NCI-H2196 (cell line): ENCODE results near the gene MACROD2.

Experiments
- DNase-seq: peaks from one replicate; lab custom pipeline; 2025; ENCODE audit not compliant: unreplicated experiment; lab: John Stamatoyannopoulos, UW

The MACROD2 gene

GRCh38 chr20:14632906-14633305 is 637.6 kb downstream of the MACROD2 start:
- DNase-seq = no peak

- DNase-seq = no peak
Measured at GRCh38 chr20:14633507-14633906, 638.2 kb downstream of the MACROD2 start.

DNA sequence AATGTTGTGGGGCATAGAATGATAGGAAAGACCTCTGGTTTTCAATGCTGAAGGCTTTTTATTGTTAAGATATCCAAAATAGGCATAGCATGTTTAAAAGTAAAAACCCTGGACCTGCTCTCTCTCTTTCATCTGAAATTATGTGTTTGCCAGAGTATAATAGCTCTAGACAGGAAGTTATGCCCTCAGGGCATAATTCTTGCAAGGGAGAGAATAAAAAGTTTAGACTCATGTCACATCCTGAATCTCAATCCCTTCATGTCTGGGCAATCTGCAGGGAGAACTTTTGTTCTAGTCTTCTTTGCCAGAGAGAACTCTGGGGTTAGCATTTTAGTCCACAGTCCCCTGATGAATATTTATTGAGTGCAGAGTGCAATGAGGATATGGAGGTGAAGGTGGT is 639.3 kb downstream of the MACROD2 start:
- DNase-seq = no peak

- DNase-seq = no peak
Measured at GRCh38 chr20:14637441-14637840, 642.1 kb downstream of the MACROD2 start.

DNA sequence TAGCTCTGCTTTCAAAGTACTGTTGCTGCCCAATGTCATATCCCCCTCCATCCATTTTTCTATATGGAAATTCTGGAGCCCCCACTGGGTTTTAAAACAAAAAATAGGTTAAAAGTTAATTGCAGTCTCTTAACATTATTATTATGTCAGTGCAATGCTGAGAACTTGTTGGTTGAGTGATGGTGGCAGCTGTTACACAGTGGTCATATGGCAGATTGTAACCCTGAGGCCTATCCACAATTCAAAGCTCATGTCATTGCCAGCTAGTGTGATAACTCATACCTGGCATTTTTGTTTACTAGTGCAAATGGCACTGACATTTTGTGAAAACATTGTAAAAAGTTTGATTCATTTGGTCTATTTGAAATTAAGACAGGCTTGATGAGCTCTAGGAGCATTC is 647.8 kb downstream of the MACROD2 start:
- no peak for DNase-seq

GRCh38 chr20:14643556-14643955 is 648.2 kb downstream of the MACROD2 start:
- no peak for DNase-seq

DNA sequence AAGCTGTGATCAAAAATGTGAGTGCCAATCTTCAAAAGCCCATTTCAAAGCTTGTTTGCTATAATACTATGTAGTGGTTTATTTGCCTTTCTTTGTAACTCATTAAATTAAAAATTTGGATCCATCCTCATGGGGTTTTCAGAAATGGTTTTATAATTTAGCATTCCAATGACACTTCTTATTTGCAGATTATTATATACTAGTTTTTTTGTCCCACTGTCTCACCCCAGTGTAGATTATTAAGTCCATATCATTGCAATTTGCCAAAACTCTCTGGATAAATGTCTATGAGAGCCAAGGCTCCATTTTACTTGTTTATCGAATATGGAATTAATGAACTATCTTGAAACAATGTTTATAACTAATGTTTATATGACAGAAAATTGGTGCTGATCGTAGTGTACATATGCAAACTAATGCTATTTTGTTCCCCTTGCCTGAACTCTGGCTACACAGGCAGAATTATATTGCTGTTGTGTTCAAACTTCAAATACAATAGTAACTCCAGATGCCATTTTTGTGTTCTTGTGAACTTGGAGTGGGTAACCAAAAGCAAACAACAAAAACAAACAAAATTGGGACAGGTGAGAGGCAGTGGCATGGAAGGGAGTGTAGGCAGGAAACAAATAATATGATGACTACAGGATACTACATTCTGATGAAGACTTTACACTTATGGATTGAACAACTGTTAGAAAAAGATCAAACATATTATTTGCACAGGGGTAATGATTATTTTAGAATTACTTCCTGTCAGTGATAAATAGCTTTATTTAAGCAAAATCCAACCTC is 649.2 kb downstream of the MACROD2 start:
- DNase-seq = peak; percentile 26

DNA sequence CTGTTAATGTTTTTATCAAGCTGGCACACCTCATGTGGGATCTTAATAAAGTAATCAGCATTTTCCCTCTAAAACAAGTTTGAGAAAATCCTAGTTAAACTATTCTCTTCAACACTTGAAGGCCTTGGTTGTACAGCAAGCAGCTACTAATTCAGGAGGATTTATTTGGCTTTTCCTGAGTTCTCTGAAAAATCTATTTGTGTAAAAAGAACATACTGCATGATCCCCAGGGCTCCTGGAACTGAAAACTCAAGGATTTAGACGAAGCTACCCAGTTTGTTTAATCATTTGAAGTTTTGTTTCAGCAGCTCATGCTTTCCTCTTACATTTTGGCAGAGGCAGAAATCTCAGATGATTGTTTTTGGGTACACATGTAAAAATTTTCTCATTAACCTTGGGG is 651.7 kb downstream of the MACROD2 start:
- DNase-seq = no peak

DNA sequence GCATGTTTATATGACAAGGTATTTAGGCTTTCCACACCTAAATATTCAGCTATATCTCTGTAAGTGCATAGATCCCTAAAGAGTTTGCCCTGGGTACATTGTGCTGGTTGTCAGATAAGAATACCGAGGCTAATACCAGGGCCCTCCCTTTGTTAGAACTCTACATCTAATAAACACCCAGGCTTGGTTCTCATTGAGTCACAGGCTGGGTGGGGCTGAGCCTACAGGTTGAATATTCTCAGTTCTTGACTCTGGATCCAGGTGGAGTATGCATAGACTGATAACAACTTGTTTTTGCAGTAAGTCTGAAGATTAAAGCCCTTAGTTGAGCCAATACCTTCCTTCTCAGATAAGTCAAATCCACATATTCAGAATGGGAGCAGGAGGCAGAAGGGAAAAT is 654.3 kb downstream of the MACROD2 start:
- DNase-seq = no peak

- DNase-seq = no peak
Measured at GRCh38 chr20:14657266-14658005, 662.1 kb downstream of the MACROD2 start.

- no peak for DNase-seq
Measured at GRCh38 chr20:14664101-14664500, 668.8 kb downstream of the MACROD2 start.

GRCh38 chr20:14666696-14667095 is 671.4 kb downstream of the MACROD2 start:
- DNase-seq = no peak

GRCh38 chr20:14667226-14667625 is 671.9 kb downstream of the MACROD2 start:
- no peak for DNase-seq

GRCh38 chr20:14672066-14672465 is 676.8 kb downstream of the MACROD2 start:
- peak; percentile 41 for DNase-seq

DNA sequence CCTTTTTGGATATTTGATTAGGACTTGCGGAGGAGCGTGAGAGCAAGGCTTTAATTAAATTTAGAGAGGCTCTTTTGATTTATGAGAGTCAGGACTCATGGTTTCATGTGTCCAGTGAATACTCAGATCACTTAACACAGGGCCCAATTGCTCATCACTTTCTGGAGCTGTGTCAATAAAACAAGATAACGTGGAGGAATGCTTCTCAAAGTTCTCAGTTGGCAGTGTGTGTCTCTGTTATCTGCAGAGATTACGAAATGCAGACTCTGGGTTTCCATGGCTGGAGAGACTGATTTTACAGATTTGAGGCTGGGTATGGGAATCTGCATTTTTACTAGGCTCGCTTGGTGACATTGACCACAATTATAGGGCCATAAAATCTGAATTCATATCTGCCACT is 677.8 kb downstream of the MACROD2 start:
- peak; percentile 35 for DNase-seq

DNA sequence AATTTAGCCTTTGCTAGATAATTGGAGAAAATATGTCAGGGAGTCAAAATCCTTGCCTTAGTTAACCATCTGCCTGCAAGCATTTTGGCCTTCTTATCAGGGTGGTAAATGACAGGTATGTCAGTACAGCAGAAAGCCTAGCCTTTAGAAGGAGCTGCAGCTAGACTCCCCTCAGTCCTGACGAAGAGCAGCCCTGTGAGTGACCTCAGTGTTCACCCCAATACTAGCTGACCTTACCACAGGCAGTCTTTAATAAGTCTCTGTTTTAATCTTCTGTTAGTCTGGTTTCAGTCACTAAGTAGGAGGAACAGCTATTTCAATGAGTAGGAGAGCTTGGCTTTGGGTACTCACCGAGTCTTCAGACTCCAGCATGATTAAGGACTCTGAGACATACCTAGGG is 682.1 kb downstream of the MACROD2 start:
- DNase-seq = no peak

- no peak for DNase-seq
Measured at GRCh38 chr20:14685183-14685582, 689.9 kb downstream of the MACROD2 start.

- no peak for DNase-seq
Measured at GRCh38 chr20:14687313-14687712, 692.0 kb downstream of the MACROD2 start.

DNA sequence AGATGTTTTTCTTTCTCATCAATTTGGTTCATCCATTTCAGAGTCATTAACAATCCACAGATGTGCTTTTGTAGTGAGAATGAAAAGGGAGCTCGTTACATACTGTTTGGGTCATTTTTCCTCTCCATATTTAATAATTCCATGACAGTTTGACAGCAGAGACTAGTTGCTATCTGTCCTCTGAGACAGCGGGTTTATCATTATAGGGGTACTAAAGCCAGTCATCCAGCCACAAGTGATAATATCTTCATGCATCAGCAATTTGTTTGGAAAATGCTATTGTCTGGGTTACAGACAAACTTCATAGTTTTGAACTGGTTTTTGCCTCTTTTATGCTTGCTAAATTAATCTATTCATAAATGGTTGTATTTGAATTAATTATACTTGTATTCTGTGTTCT is 692.7 kb downstream of the MACROD2 start:
- no peak for DNase-seq

DNA sequence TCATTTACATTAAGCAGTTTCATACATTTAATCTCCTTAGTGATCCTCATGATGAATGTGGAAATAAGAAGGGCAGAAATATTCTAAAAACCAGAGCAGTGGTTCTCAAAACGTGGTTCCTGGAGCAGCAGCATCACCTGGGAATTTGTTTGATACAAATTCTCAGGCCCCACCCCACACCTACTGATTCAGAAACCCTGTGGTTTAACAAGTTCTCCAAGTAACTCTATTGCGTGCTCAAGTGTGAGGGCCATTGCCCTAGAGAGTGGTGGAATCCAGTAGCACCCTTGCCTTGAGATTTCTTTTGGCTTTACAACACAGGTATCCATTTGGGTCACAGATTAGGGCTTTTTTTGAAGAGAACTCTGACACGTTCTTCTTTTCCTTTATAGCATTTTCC is 696.7 kb downstream of the MACROD2 start:
- no peak for DNase-seq

- DNase-seq = no peak
Measured at GRCh38 chr20:14696478-14696877, 701.2 kb downstream of the MACROD2 start.

DNA sequence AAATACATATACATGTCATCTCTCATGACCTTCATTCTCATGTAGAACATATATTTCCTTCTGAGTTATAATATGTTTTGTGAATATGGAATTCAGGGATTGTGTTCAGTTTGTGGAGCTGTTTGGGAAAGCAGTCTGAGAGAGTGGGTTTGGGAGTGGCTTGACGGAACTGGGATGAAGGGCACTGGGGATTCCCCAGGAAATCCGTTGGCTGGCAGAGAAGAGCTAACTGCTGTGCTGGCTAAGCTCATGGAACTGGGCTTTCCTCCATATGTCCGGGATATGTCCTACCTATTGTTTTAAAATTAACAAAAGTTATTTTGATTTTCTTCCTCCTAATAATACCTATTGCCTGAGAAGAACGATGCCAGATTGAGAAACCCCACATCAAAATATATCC is 701.6 kb downstream of the MACROD2 start:
- no peak for DNase-seq

DNA sequence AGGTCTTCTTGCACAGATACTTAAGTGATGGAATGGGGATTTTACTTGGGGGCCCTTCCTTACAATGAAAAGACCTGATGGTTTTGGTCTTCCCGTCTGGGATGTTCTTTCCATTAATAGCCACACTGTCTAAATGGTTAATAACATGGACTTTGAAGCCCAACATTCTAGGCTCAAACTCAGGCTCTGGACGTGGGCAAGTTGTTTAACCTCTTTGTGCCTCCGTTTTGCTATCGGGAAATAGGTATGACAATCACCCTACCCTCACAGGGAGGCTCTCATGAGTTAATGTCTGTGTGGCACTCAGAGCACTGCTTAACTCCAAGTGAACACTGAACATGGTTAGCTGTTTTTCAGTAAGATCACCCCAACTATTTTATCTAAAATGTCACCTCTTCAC is 702.8 kb downstream of the MACROD2 start:
- DNase-seq = no peak
